HCT116 (cell line): ENCODE results near the gene POLE.

Source experiments
- CTCF ChIP-seq, 3 experiments: fragments of 200-600 bp in 1 of 3; sonication (generic) in 1 of 3; IDR thresholded peaks in 2 of 3; conservative IDR thresholded peaks in 1 of 3; 2 replicates each; pipeline ENCODE4 v1.5.1; 2012 to 2017; ENCODE audit warnings: low read depth in 2 of 3, low read length in 2 of 3, antibody characterized with exemption in 1 of 3, borderline replicate concordance in 1 of 3, control low read depth in 1 of 3, mild to moderate bottlenecking in 1 of 3, mixed read lengths in 1 of 3, mixed run types in 1 of 3, moderate library complexity in 1 of 3; ENCODE audit not compliant: insufficient read depth in 1 of 3
- ELF1 ChIP-seq: IDR thresholded peaks from 2 replicates; pipeline ENCODE4 v1.6.1; 2012; ENCODE audit warnings: low read depth, borderline replicate concordance
- EZH2 ChIP-seq: fragments of 200-600 bp; sonication (generic); IDR thresholded peaks from 2 replicates; pipeline ENCODE4 v1.6.1; 2017; ENCODE audit warnings: antibody characterized with exemption, mixed run types
- JUND ChIP-seq: IDR thresholded peaks from 2 replicates; pipeline ENCODE4 v1.6.1; 2012
- MAX ChIP-seq: IDR thresholded peaks from 2 replicates; pipeline ENCODE4 v1.6.1; 2012
- POLR2A ChIP-seq: IDR thresholded peaks from 2 replicates; pipeline ENCODE4 v1.7.0; 2011; ENCODE audit warnings: borderline replicate concordance; ENCODE audit not compliant: insufficient read depth, insufficient read length; ENCODE audit errors: extremely low read depth
- POLR2AphosphoS5 ChIP-seq: IDR thresholded peaks from 2 replicates; pipeline ENCODE4 v1.6.1; 2011; ENCODE audit warnings: mild to moderate bottlenecking, low read depth, low read length, moderate library complexity
- RAD21 ChIP-seq: IDR thresholded peaks from 2 replicates; pipeline ENCODE4 v1.6.1; 2012; ENCODE audit warnings: low read depth, mild to moderate bottlenecking
- SRF ChIP-seq: IDR thresholded peaks from 2 replicates; pipeline ENCODE4 v1.6.1; 2012; ENCODE audit warnings: low read depth
- ZFX ChIP-seq: fragments of 450-650 bp; IDR thresholded peaks from 2 replicates; pipeline ENCODE4 v1.6.1; 2017
- ZNF274 ChIP-seq: fragments of 200-500 bp; sonication (Bioruptor generic); IDR thresholded peaks from 2 replicates; pipeline ENCODE4 v1.6.1; 2014; ENCODE audit warnings: mild to moderate bottlenecking, low read depth, low read length, inconsistent platforms
- TF ChIP-seq, protein P1 (sequence below): IDR thresholded peaks from 2 replicates; pipeline ENCODE4 v1.6.1; 2012; ENCODE audit warnings: low read depth

- TF ChIP-seq CTCF (IDR thresholded peaks at IDR 0.05 in 2 of 3, conservative IDR thresholded peaks at IDR 0.05 in 1 of 3; ENCODE audit: borderline replicate concordance in 1 of 3, insufficient read depth in 1 of 3, low read depth in 2 of 3, low read length in 2 of 3) = no peak
- TF ChIP-seq ZNF274 = no peak
- TF ChIP-seq POLR2AphosphoS5 = no peak
- TF ChIP-seq POLR2A = no peak
- no peak for TF ChIP-seq ELF1
- TF ChIP-seq MAX = no peak
- TF ChIP-seq, protein P1, sequence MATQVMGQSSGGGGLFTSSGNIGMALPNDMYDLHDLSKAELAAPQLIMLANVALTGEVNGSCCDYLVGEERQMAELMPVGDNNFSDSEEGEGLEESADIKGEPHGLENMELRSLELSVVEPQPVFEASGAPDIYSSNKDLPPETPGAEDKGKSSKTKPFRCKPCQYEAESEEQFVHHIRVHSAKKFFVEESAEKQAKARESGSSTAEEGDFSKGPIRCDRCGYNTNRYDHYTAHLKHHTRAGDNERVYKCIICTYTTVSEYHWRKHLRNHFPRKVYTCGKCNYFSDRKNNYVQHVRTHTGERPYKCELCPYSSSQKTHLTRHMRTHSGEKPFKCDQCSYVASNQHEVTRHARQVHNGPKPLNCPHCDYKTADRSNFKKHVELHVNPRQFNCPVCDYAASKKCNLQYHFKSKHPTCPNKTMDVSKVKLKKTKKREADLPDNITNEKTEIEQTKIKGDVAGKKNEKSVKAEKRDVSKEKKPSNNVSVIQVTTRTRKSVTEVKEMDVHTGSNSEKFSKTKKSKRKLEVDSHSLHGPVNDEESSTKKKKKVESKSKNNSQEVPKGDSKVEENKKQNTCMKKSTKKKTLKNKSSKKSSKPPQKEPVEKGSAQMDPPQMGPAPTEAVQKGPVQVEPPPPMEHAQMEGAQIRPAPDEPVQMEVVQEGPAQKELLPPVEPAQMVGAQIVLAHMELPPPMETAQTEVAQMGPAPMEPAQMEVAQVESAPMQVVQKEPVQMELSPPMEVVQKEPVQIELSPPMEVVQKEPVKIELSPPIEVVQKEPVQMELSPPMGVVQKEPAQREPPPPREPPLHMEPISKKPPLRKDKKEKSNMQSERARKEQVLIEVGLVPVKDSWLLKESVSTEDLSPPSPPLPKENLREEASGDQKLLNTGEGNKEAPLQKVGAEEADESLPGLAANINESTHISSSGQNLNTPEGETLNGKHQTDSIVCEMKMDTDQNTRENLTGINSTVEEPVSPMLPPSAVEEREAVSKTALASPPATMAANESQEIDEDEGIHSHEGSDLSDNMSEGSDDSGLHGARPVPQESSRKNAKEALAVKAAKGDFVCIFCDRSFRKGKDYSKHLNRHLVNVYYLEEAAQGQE = no peak
- no peak for TF ChIP-seq SRF
- no peak for TF ChIP-seq ZFX
- TF ChIP-seq RAD21 = no peak
- TF ChIP-seq EZH2 = no peak
- no peak for TF ChIP-seq JUND
Observed at GRCh38 chr12:132621657-132622435, 65.3 kb downstream of the POLE start.
